SK-N-SH treated with all-trans-retinoic acid at 6 μM for 48 hours (cell line): ENCODE results near the gene LPIN2.

Source experiments
- ATAC-seq: fragments of 200-7000 bp; cut with Tn5 transposase; 3 replicates; pipeline ENCODE4 v1.9.1; 2020; ENCODE audit warnings: mild to moderate bottlenecking, moderate library complexity
- ARNTL ChIP-seq: fragments of 450-650 bp; formaldehyde crosslinking; IDR thresholded peaks from 2 replicates; pipeline ENCODE4 v1.5.0; 2020; ENCODE audit warnings: low read depth, mild to moderate bottlenecking, moderate library complexity, borderline replicate concordance
- BACH2 ChIP-seq: fragments of 250-450 bp; sonication (Bioruptor Pico); IDR thresholded peaks from 2 replicates; pipeline ENCODE4 v1.9.0; 2021; ENCODE audit warnings: mild to moderate bottlenecking, borderline replicate concordance
- CSDC2 ChIP-seq: fragments of 250-450 bp; sonication (Bioruptor Pico); IDR thresholded peaks from 2 replicates; pipeline ENCODE4 v1.5.0; 2020; ENCODE audit warnings: mild to moderate bottlenecking, moderate library complexity
- CSRNP3 ChIP-seq: fragments of 250-450 bp; sonication (Bioruptor Pico); IDR thresholded peaks from 2 replicates; pipeline ENCODE4 v1.5.1; 2021; ENCODE audit warnings: mild to moderate bottlenecking, moderate library complexity
- ESRRG ChIP-seq: fragments of 250-450 bp; sonication (Bioruptor Pico); IDR thresholded peaks from 2 replicates; pipeline ENCODE4 v1.6.1; 2021; ENCODE audit warnings: mild to moderate bottlenecking
- GLIS3 ChIP-seq: fragments of 250-450 bp; sonication (Bioruptor Pico); IDR thresholded peaks from 2 replicates; pipeline ENCODE4 v1.5.0; 2020; ENCODE audit warnings: mild to moderate bottlenecking, moderate library complexity
- ISL1 ChIP-seq: fragments of 250-450 bp; sonication (Bioruptor Pico); IDR thresholded peaks from 2 replicates; pipeline ENCODE4 v2.1.2; 2022; ENCODE audit warnings: mild to moderate bottlenecking, moderate library complexity
- OSR1 ChIP-seq: fragments of 250-450 bp; sonication (Bioruptor Pico); IDR thresholded peaks from 2 replicates; pipeline ENCODE4 v1.8.0; 2022; ENCODE audit warnings: moderate library complexity, mild to moderate bottlenecking, inconsistent platforms
- PATZ1 ChIP-seq: fragments of 250-450 bp; sonication (Bioruptor Pico); IDR thresholded peaks from 2 replicates; pipeline ENCODE4 v1.8.0; 2020; ENCODE audit warnings: mild to moderate bottlenecking, moderate library complexity, borderline replicate concordance
- PPARA ChIP-seq: fragments of 250-450 bp; sonication (Bioruptor Pico); IDR thresholded peaks from 2 replicates; pipeline ENCODE4 v1.5.0; 2020; ENCODE audit warnings: mild to moderate bottlenecking, borderline replicate concordance
- RARB ChIP-seq: fragments of 250-450 bp; sonication (Bioruptor Pico); IDR thresholded peaks from 2 replicates; pipeline ENCODE4 v1.8.0; 2021; ENCODE audit warnings: mild to moderate bottlenecking, moderate library complexity
- SNAI2 ChIP-seq: fragments of 250-450 bp; sonication (Bioruptor Pico); IDR thresholded peaks from 2 replicates; pipeline ENCODE4 v1.5.0; 2020; ENCODE audit warnings: mild to moderate bottlenecking, moderate library complexity
- TCF4 ChIP-seq: fragments of 250-450 bp; sonication (Bioruptor Pico); IDR thresholded peaks from 2 replicates; pipeline ENCODE4 v1.8.0; 2021; ENCODE audit warnings: mild to moderate bottlenecking, moderate library complexity, borderline replicate concordance
- TOX ChIP-seq: fragments of 250-450 bp; sonication (Bioruptor Pico); IDR thresholded peaks from 2 replicates; pipeline ENCODE4 v1.8.0; 2021; ENCODE audit warnings: mild to moderate bottlenecking, moderate library complexity, borderline replicate concordance
- TSHZ2 ChIP-seq: fragments of 250-450 bp; sonication (Bioruptor Pico); IDR thresholded peaks from 2 replicates; pipeline ENCODE4 v1.5.0; 2020; ENCODE audit warnings: mild to moderate bottlenecking, moderate library complexity
- ZC3H10 ChIP-seq: fragments of 250-450 bp; sonication (Bioruptor Pico); IDR thresholded peaks from 2 replicates; pipeline ENCODE4 v1.5.1; 2021; ENCODE audit warnings: mild to moderate bottlenecking, moderate library complexity
- ZFP3 ChIP-seq: fragments of 250-450 bp; sonication (Bioruptor Pico); IDR thresholded peaks from 2 replicates; pipeline ENCODE4 v1.5.0; 2020; ENCODE audit warnings: mild to moderate bottlenecking, moderate library complexity
- ZFP30 ChIP-seq: fragments of 450-650 bp; formaldehyde crosslinking; IDR thresholded peaks from 2 replicates; pipeline ENCODE4 v1.5.0; 2022; ENCODE audit warnings: mild to moderate bottlenecking, moderate library complexity
- ZNF70 ChIP-seq: fragments of 450-650 bp; formaldehyde crosslinking; IDR thresholded peaks from 2 replicates; pipeline ENCODE4 v1.5.0; 2020; ENCODE audit warnings: mild to moderate bottlenecking, moderate library complexity
- ZNF8 ChIP-seq: fragments of 450-650 bp; formaldehyde crosslinking; IDR thresholded peaks from 2 replicates; pipeline ENCODE4 v1.5.0; 2020; ENCODE audit warnings: mild to moderate bottlenecking, moderate library complexity
- TF ChIP-seq, protein P1 (sequence below): fragments of 250-450 bp; sonication (Bioruptor Pico); IDR thresholded peaks from 2 replicates; pipeline ENCODE4 v1.5.1; 2020; ENCODE audit warnings: low read depth, mild to moderate bottlenecking, moderate library complexity
- TF ChIP-seq, protein P2 (sequence below): fragments of 250-450 bp; sonication (Bioruptor Pico); IDR thresholded peaks from 2 replicates; pipeline ENCODE4 v1.8.0; 2021; ENCODE audit warnings: low read depth, mild to moderate bottlenecking, moderate library complexity, borderline replicate concordance

Gene LPIN2

DNA sequence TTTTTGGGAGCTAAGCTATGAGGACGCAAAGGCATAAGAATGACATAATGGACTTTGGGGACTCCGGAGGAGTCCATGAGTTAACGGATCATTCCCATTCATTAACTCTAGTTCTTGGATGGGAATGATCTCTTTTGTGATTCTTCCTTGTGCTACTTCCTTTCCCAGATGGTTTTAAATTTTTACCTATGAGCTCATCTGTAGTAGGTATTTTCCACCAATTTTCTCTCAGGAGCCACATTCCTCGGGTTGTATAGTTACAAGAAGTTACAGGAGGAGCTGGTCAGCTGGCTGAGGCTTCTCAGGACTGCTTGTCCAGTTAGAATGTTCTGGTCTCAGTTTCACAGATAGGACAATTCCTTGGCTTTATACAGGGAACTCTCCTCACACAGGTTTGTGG is 42.9 kb upstream of the LPIN2 start (continued):
- no peak for TF ChIP-seq ZC3H10 (CRISPR knock-in tag)

DNA sequence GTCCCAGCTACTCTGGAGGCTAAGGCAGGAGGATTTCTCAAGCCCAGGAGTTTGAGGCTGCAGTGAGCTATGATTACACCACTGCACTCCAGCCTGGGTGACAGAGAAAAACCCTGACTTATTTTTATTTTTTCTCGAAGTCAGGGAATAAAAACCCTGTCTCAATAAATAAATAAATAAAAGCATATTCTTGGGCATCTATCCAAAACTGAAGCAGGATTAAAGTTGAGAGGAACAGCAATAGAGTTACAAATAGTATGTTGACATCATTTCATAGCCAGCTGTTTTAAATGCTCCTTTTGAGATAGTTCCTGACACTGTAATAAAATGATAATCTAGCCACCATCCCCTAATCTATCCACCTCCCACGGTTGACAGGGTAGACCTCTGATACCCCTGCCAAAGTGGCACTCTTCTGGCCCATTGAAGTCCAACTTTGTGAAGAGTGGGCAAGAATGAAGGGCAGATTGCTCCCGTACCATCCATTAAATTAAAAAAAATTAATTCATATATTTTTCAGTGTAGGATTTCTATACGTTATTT is 42.3 kb upstream of the LPIN2 start:
- no peak for ATAC-seq
- TF ChIP-seq PPARA (CRISPR knock-in tag) (no peak), ZNF70 (CRISPR knock-in tag) (peak; percentile 56; the same call in 1 of the 2 replicates), ISL1 (CRISPR knock-in tag) (no peak)

- ATAC-seq: no peak
- TF ChIP-seq ZNF8 (CRISPR knock-in tag) (no peak), CSRNP3 (CRISPR knock-in tag) (no peak), ZC3H10 (CRISPR knock-in tag) (no peak)
Measured at GRCh38 chr18:3054780-3055179, 41.8 kb upstream of the LPIN2 start.

GRCh38 chr18:3054214-3054613 is 41.3 kb upstream of the LPIN2 start:
- no peak for TF ChIP-seq ISL1 (CRISPR knock-in tag)
- TF ChIP-seq ZNF70 (CRISPR knock-in tag): no peak
- TF ChIP-seq RARB (CRISPR knock-in tag): no peak
- TF ChIP-seq ESRRG (CRISPR knock-in tag): no peak
- no peak for TF ChIP-seq PPARA (CRISPR knock-in tag)
- no peak for TF ChIP-seq ZFP3 (CRISPR knock-in tag)
- TF ChIP-seq TOX (CRISPR knock-in tag): no peak
- TF ChIP-seq BACH2 (CRISPR knock-in tag): no peak
- TF ChIP-seq ARNTL: no peak
- TF ChIP-seq CSDC2 (CRISPR knock-in tag): no peak
- TF ChIP-seq TCF4 (CRISPR knock-in tag): no peak
- TF ChIP-seq OSR1 (CRISPR knock-in tag): no peak
- ATAC-seq: no peak

GRCh38 chr18:3053081-3053480 is 40.1 kb upstream of the LPIN2 start:
- no peak for ATAC-seq
- TF ChIP-seq TSHZ2 (no peak), RARB (CRISPR knock-in tag) (no peak), BACH2 (CRISPR knock-in tag) (no peak), ZNF8 (CRISPR knock-in tag) (no peak), TCF4 (CRISPR knock-in tag) (no peak), CSDC2 (CRISPR knock-in tag) (no peak), ZC3H10 (CRISPR knock-in tag) (no peak), ESRRG (CRISPR knock-in tag) (no peak), PATZ1 (no peak), SNAI2 (CRISPR knock-in tag) (no peak), GLIS3 (no peak), ZFP3 (CRISPR knock-in tag) (no peak), CSRNP3 (CRISPR knock-in tag) (no peak), ZNF70 (CRISPR knock-in tag) (no peak), ZFP30 (CRISPR knock-in tag) (no peak), PPARA (CRISPR knock-in tag) (no peak), OSR1 (CRISPR knock-in tag) (no peak)
- TF ChIP-seq, protein P1, sequence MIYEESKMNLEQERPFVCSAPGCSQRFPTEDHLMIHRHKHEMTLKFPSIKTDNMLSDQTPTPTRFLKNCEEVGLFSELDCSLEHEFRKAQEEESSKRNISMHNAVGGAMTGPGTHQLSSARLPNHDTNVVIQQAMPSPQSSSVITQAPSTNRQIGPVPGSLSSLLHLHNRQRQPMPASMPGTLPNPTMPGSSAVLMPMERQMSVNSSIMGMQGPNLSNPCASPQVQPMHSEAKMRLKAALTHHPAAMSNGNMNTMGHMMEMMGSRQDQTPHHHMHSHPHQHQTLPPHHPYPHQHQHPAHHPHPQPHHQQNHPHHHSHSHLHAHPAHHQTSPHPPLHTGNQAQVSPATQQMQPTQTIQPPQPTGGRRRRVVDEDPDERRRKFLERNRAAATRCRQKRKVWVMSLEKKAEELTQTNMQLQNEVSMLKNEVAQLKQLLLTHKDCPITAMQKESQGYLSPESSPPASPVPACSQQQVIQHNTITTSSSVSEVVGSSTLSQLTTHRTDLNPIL (CRISPR knock-in tag): no peak
- TF ChIP-seq, protein P2, sequence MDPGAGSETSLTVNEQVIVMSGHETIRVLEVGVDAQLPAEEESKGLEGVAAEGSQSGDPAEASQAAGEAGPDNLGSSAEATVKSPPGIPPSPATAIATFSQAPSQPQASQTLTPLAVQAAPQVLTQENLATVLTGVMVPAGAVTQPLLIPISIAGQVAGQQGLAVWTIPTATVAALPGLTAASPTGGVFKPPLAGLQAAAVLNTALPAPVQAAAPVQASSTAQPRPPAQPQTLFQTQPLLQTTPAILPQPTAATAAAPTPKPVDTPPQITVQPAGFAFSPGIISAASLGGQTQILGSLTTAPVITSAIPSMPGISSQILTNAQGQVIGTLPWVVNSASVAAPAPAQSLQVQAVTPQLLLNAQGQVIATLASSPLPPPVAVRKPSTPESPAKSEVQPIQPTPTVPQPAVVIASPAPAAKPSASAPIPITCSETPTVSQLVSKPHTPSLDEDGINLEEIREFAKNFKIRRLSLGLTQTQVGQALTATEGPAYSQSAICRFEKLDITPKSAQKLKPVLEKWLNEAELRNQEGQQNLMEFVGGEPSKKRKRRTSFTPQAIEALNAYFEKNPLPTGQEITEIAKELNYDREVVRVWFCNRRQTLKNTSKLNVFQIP: no peak
